IMR-90 (cell line): ENCODE data around the gene RBMS3. TPM values are rescaled to one million over a fixed set of nuclear protein-coding genes. Genes with fewer than 3 reads are reported as not detected.

Source experiments
- ATAC-seq: fragments of 200-7000 bp; cut with Tn5 transposase; 2 replicates; pipeline ENCODE4 v1.9.1; 2020; ENCODE audit warnings: low read depth, mild to moderate bottlenecking, moderate library complexity
- BruUV-seq: library from RNA; stranded (reverse); fragments of 400-500 nt; replicated peaks from 2 replicates; lab custom pipeline; 2021; lab: Mats Ljungman, UMichigan
- CTCF ChIA-PET: fragments of 300-600 bp; formaldehyde crosslinking; extraction: SDS; loops from one replicate; lab custom pipeline; 2021; ENCODE audit warnings: antibody characterized with exemption; lab: Yijun Ruan, JAX
- POLR2A ChIA-PET: fragments of 300-600 bp; sonication (Branson Sonifier 250); formaldehyde crosslinking; loops from one replicate; lab custom pipeline; 2022; ENCODE audit warnings: antibody characterized with exemption; ENCODE audit not compliant: unreplicated experiment; lab: Charles Lee
- DNase-seq: peaks from one replicate; pipeline ENCODE4 v3.0.0; 2013
- H2AFZ ChIP-seq: replicated peaks from 2 replicates; pipeline ENCODE3; 2013; ENCODE audit warnings: low read length, mild to moderate bottlenecking; ENCODE audit not compliant: poor library complexity
- H2AK5ac ChIP-seq: 2 replicates; pipeline ENCODE4 v1.6.1; 2013; ENCODE audit warnings: low read depth, low read length, inconsistent platforms
- H2AK9ac ChIP-seq: replicated peaks from 2 replicates; pipeline ENCODE3; 2013; ENCODE audit warnings: mild to moderate bottlenecking, low read depth, low read length, moderate library complexity; ENCODE audit not compliant: poor library complexity
- H2BK120ac ChIP-seq: 2 replicates; pipeline ENCODE4 v1.6.1; 2013; ENCODE audit warnings: low read depth, low read length, inconsistent platforms
- H2BK15ac ChIP-seq: 3 replicates; pipeline ENCODE4 v1.6.1; 2013; ENCODE audit warnings: low read depth, low read length, inconsistent platforms
- H2BK20ac ChIP-seq: 2 replicates; pipeline ENCODE4 v1.6.1; 2013; ENCODE audit warnings: low read depth, mild to moderate bottlenecking, inconsistent platforms, low read length, moderate library complexity
- H2BK5ac ChIP-seq: 2 replicates; pipeline ENCODE4 v1.6.1; 2013; ENCODE audit warnings: mild to moderate bottlenecking, low read depth, low read length, inconsistent platforms; ENCODE audit not compliant: poor library complexity, severe bottlenecking
- H3K14ac ChIP-seq: replicated peaks from 2 replicates; pipeline ENCODE4 v1.6.1; 2013; ENCODE audit warnings: low read depth, low read length, inconsistent platforms
- H3K18ac ChIP-seq: 2 replicates; pipeline ENCODE4 v1.6.1; 2013; ENCODE audit warnings: low read depth, low read length, control low read depth
- H3K23ac ChIP-seq: 2 replicates; pipeline ENCODE4 v1.6.1; 2013; ENCODE audit warnings: low read depth, low read length, inconsistent platforms
- H3K27ac ChIP-seq: 2 replicates; pipeline ENCODE4 v1.5.1; 2013; ENCODE audit warnings: mild to moderate bottlenecking, control low read depth, low read length; ENCODE audit not compliant: insufficient read depth
- H3K27me3 ChIP-seq: 2 replicates; pipeline ENCODE4 v1.6.1; 2013; ENCODE audit warnings: low read length; ENCODE audit not compliant: control insufficient read depth, insufficient read depth
- H3K36me3 ChIP-seq: 2 replicates; pipeline ENCODE4 v1.6.1; 2013; ENCODE audit warnings: low read length, mixed read lengths; ENCODE audit not compliant: control insufficient read depth, insufficient read depth
- H3K4ac ChIP-seq: 2 replicates; pipeline ENCODE4 v1.6.1; 2013; ENCODE audit warnings: low read depth, low read length, inconsistent platforms
- H3K4me1 ChIP-seq: 2 replicates; pipeline ENCODE4 v1.6.1; 2013; ENCODE audit warnings: low read length, mixed read lengths; ENCODE audit not compliant: control insufficient read depth, insufficient read depth
- H3K4me2 ChIP-seq: 2 replicates; pipeline ENCODE4 v1.6.1; 2013; ENCODE audit warnings: low read depth, mild to moderate bottlenecking, control low read depth, low read length, moderate library complexity
- H3K4me3 ChIP-seq: 2 replicates; pipeline ENCODE4 v1.5.1; 2013; ENCODE audit warnings: low read depth, mild to moderate bottlenecking, control low read depth, low read length, moderate library complexity; ENCODE audit not compliant: insufficient read depth
- H3K56ac ChIP-seq: 2 replicates; pipeline ENCODE4 v1.6.1; 2013; ENCODE audit warnings: low read length, inconsistent platforms; ENCODE audit not compliant: insufficient read depth; ENCODE audit errors: extremely low read depth
- H3K79me1 ChIP-seq, 2 experiments: 2 replicates each; pipeline ENCODE4 v1.6.1; 2013; ENCODE audit warnings: low read length in 2 of 2, inconsistent platforms in 1 of 2, low read depth in 1 of 2
- H3K9ac ChIP-seq: 2 replicates; pipeline ENCODE4 v1.6.1; 2013; ENCODE audit warnings: low read depth, low read length, control low read depth
- H3K9me1 ChIP-seq: 2 replicates; pipeline ENCODE4 v1.6.1; 2013; ENCODE audit warnings: low read length, inconsistent platforms; ENCODE audit not compliant: insufficient read depth
- H3K9me3 ChIP-seq: 2 replicates; pipeline ENCODE4 v1.6.1; 2013; ENCODE audit warnings: low read length; ENCODE audit not compliant: control insufficient read depth, insufficient read depth
- H4K20me1 ChIP-seq: 2 replicates; pipeline ENCODE4 v1.6.1; 2013; ENCODE audit warnings: low read length, inconsistent platforms; ENCODE audit not compliant: insufficient read depth
- H4K5ac ChIP-seq: 2 replicates; pipeline ENCODE4 v1.6.1; 2013; ENCODE audit warnings: mild to moderate bottlenecking, low read depth, low read length, control low read depth
- H4K8ac ChIP-seq, 2 experiments: 2 replicates each; pipeline ENCODE4 v1.6.1; 2013; ENCODE audit warnings: low read depth in 2 of 2, low read length in 2 of 2, control low read depth in 1 of 2, inconsistent platforms in 1 of 2
- H4K91ac ChIP-seq: 2 replicates; pipeline ENCODE4 v1.6.1; 2013; ENCODE audit warnings: low read depth, low read length, inconsistent platforms; ENCODE audit not compliant: insufficient read depth
- BHLHE40 ChIP-seq: fragments of 150-350 bp; IDR thresholded peaks from 2 replicates; pipeline ENCODE4 v1.6.1; 2016; ENCODE audit warnings: mild to moderate bottlenecking, low read depth, low read length
- CEBPB ChIP-seq: IDR thresholded peaks from 2 replicates; pipeline ENCODE4 v1.6.1; 2012; ENCODE audit warnings: low read depth, low read length, improper control_type of control experiment
- CHD1 ChIP-seq: IDR thresholded peaks from 2 replicates; pipeline ENCODE4 v1.6.1; 2012; ENCODE audit warnings: low read depth, low read length, improper control_type of control experiment
- MAFK ChIP-seq: IDR thresholded peaks from 2 replicates; pipeline ENCODE4 v1.6.1; 2012; ENCODE audit warnings: low read depth, low read length, improper control_type of control experiment
- MAZ ChIP-seq: IDR thresholded peaks from 2 replicates; pipeline ENCODE4 v1.6.1; 2012; ENCODE audit warnings: low read depth, mild to moderate bottlenecking, low read length, improper control_type of control experiment, moderate library complexity, borderline replicate concordance
- MXI1 ChIP-seq: IDR thresholded peaks from 2 replicates; pipeline ENCODE4 v1.6.1; 2012; ENCODE audit warnings: low read depth, mild to moderate bottlenecking, low read length, moderate library complexity, borderline replicate concordance
- NFE2L2 ChIP-seq: fragments of 150-350 bp; IDR thresholded peaks from 2 replicates; pipeline ENCODE4 v1.6.1; 2016; ENCODE audit warnings: low read depth, mild to moderate bottlenecking, low read length
- RAD21 ChIP-seq: IDR thresholded peaks from 2 replicates; pipeline ENCODE4 v1.6.1; 2012; ENCODE audit warnings: low read length, improper control_type of control experiment
- RCOR1 ChIP-seq: IDR thresholded peaks from 2 replicates; pipeline ENCODE4 v1.6.1; 2012; ENCODE audit warnings: mild to moderate bottlenecking, low read length, improper control_type of control experiment; ENCODE audit not compliant: insufficient replicate concordance
- RFX5 ChIP-seq: IDR thresholded peaks from 2 replicates; pipeline ENCODE4 v1.8.0; 2012; ENCODE audit warnings: low read depth, mild to moderate bottlenecking, low read length, moderate library complexity
- SMC3 ChIP-seq: fragments of 150-350 bp; IDR thresholded peaks from 2 replicates; pipeline ENCODE4 v1.6.1; 2016; ENCODE audit warnings: low read depth, mild to moderate bottlenecking, antibody characterized with exemption, low read length, moderate library complexity
- dilution Hi-C: fragments of 300-500 bp; cut with HindIII; formaldehyde crosslinking; loops from one replicate; pipeline ENCODE4 v1.14.3; 2018; ENCODE audit warnings: low sequenced_read_pairs; ENCODE audit not compliant: unreplicated experiment
- in situ Hi-C: fragments of 300-500 bp; cut with MboI; formaldehyde crosslinking; loops from 3 replicates; pipeline ENCODE4 v1.14.3; 2019; ENCODE audit warnings: low sequenced_read_pairs, inconsistent platforms, mixed read lengths
- intact Hi-C: fragments of 100-400 bp; cut with micrococcal nuclease; formaldehyde crosslinking; loops from 2 replicates; pipeline ENCODE4 v1.10.0; 2022
- polyA plus RNA-seq, 3 experiments: library from polyadenylated mRNA; depleted of rRNA; stranded (reverse); fragments of >200 nt; gene quantifications; 2 replicates each; pipeline ENCODE4 v1.2.3, GENCODE V29; 2012; ENCODE audit warnings: low replicate concordance in 1 of 3
- total RNA-seq: library from RNA; depleted of rRNA; stranded (reverse); fragments of >200 nt; gene quantifications from 2 replicates; pipeline ENCODE4 v1.2.3, GENCODE V29; 2012
- TF ChIP-seq, protein P1 (sequence below): fragments of 150-350 bp; IDR thresholded peaks from 2 replicates; pipeline ENCODE4 v1.6.1; 2016; ENCODE audit warnings: low read depth, mild to moderate bottlenecking, low read length, moderate library complexity, borderline replicate concordance
- TF ChIP-seq, protein P2 (sequence below): conservative IDR thresholded peaks from 2 replicates; pipeline ENCODE4 v1.5.1; 2012; ENCODE audit warnings: mild to moderate bottlenecking, low read depth, low read length, improper control_type of control experiment
- TF ChIP-seq, protein P3 (sequence below): fragments of 150-350 bp; IDR thresholded peaks from 2 replicates; pipeline ENCODE4 v1.6.1; 2017; ENCODE audit warnings: mild to moderate bottlenecking, antibody characterized with exemption, low read length, low read depth

RBMS3 gene
- total and polyA plus RNA-seq, 2 of the 4 experiments (the other 2 are of a cell fraction) = 15.2 to 127 TPM

- H4K8ac ChIP-seq = peak overlapping the region in 1 of 2 experiments; percentile 29; a peak in 1 of 4 replicates
- peak overlapping the region; percentile 34; the same call in 1 of the 2 replicates for H3K27ac ChIP-seq
- no peaks in the 10 kb centered on the region for H3K27me3 ChIP-seq
- BruUV-seq = no TSS peak
- peak overlapping the region; percentile 30; the same call in 1 of the 2 replicates for H3K14ac ChIP-seq
- intact Hi-C loops (loop anchor here (5.0 kb wide), 1 partner anchor 324 kb away; the partner anchor contains the start of gene RBMS3), in situ Hi-C loops (no loop called here), dilution Hi-C loops (no loop called here)
- no peak overlapping the region for H3K4me3 ChIP-seq
- no peak for TF ChIP-seq NFE2L2
- TF ChIP-seq, protein P1, sequence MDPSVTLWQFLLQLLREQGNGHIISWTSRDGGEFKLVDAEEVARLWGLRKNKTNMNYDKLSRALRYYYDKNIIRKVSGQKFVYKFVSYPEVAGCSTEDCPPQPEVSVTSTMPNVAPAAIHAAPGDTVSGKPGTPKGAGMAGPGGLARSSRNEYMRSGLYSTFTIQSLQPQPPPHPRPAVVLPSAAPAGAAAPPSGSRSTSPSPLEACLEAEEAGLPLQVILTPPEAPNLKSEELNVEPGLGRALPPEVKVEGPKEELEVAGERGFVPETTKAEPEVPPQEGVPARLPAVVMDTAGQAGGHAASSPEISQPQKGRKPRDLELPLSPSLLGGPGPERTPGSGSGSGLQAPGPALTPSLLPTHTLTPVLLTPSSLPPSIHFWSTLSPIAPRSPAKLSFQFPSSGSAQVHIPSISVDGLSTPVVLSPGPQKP = no peak
- no peak for TF ChIP-seq BHLHE40
- TF ChIP-seq CHD1 = no peak
- TF ChIP-seq MXI1 = no peak
- TF ChIP-seq RFX5 = no peak
- TF ChIP-seq SMC3 = no peak
- TF ChIP-seq CEBPB = no peak
- TF ChIP-seq, protein P2, sequence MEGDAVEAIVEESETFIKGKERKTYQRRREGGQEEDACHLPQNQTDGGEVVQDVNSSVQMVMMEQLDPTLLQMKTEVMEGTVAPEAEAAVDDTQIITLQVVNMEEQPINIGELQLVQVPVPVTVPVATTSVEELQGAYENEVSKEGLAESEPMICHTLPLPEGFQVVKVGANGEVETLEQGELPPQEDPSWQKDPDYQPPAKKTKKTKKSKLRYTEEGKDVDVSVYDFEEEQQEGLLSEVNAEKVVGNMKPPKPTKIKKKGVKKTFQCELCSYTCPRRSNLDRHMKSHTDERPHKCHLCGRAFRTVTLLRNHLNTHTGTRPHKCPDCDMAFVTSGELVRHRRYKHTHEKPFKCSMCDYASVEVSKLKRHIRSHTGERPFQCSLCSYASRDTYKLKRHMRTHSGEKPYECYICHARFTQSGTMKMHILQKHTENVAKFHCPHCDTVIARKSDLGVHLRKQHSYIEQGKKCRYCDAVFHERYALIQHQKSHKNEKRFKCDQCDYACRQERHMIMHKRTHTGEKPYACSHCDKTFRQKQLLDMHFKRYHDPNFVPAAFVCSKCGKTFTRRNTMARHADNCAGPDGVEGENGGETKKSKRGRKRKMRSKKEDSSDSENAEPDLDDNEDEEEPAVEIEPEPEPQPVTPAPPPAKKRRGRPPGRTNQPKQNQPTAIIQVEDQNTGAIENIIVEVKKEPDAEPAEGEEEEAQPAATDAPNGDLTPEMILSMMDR = no peak
- TF ChIP-seq RAD21 = no peak
- TF ChIP-seq RCOR1 = no peak
- no peak for TF ChIP-seq MAFK
- TF ChIP-seq, protein P3, sequence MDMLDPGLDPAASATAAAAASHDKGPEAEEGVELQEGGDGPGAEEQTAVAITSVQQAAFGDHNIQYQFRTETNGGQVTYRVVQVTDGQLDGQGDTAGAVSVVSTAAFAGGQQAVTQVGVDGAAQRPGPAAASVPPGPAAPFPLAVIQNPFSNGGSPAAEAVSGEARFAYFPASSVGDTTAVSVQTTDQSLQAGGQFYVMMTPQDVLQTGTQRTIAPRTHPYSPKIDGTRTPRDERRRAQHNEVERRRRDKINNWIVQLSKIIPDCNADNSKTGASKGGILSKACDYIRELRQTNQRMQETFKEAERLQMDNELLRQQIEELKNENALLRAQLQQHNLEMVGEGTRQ = no peak
- TF ChIP-seq MAZ = no peak
- DNase-seq = no peak
- peaks cover 2% of the 10 kb centered on the region; the same call in 1 of the 2 replicates for H3K9me1 ChIP-seq
- peak overlapping the region; percentile 83; the same call in 1 of the 2 replicates for H3K23ac ChIP-seq
- H2BK120ac ChIP-seq = peak overlapping the region; percentile 44
- H3K4ac ChIP-seq = peak overlapping the region; percentile 3; the same call in 1 of the 2 replicates
- no peaks in the 10 kb centered on the region for H3K36me3 ChIP-seq
- H3K9ac ChIP-seq = 0 out of 2 replicates have a peak overlapping the region, but pooled peaks have one; percentile 23
- peaks cover 29 to 53% of the 10 kb centered on the region in 2 experiments for H3K79me1 ChIP-seq
- H2AK5ac ChIP-seq = no peak overlapping the region
- ATAC-seq = peak; percentile 36
- no peak overlapping the region for H2AFZ ChIP-seq
- H4K5ac ChIP-seq = peak overlapping the region; percentile 76; the same call in 1 of the 2 replicates
- H2BK20ac ChIP-seq = peak overlapping the region; percentile 73; the same call in 1 of the 2 replicates
- CTCF ChIA-PET = interaction anchor here (0.6 to 1.4 kb wide), 2 partner anchors 10 to 84 kb away, joined by 3 to 4 read pairs; no protein-coding TSS in a partner anchor
- peak overlapping the region; percentile 69; the same call in 1 of the 2 replicates for H3K4me2 ChIP-seq
- POLR2A ChIA-PET = interaction anchor here (0.7 kb wide), 1 partner anchor 13 kb away, joined by 3 read pairs; no protein-coding TSS in a partner anchor
- peaks cover 3% of the 10 kb centered on the region; the same call in 1 of the 2 replicates for H3K4me1 ChIP-seq
- H4K91ac ChIP-seq = no peak overlapping the region
- no peak overlapping the region; the same call in 1 of the 2 replicates for H3K56ac ChIP-seq
- H2AK9ac ChIP-seq = no peak overlapping the region
- no peak overlapping the region for H2BK15ac ChIP-seq
- H2BK5ac ChIP-seq = peak overlapping the region; percentile 97
- H4K20me1 ChIP-seq = no peaks in the 10 kb centered on the region
- peak overlapping the region; percentile 85 for H3K18ac ChIP-seq
- H3K9me3 ChIP-seq = no peaks in the 10 kb centered on the region
Measured at GRCh38 chr3:29606416-29606815, 325.5 kb downstream of the RBMS3 start.
